Urinary bladder (tissue), 4 donors: Measurements from ENCODE around the gene NOL12. TPM values are rescaled to one million over a fixed set of nuclear protein-coding genes. Genes with fewer than 3 reads are reported as not detected.
"Not testable (repeated sequence)": the region's sequence is repeated elsewhere in the genome, so short reads cannot be mapped to it uniquely, and the experiment has no call there.

Experiments
- DNase-seq: peaks from one replicate; pipeline ENCODE4 v3.0.0-alpha.2; 2015; ENCODE audit errors: extremely low spot score
- H3K27ac ChIP-seq: one replicate; pipeline ENCODE4 v1.5.1; 2013; ENCODE audit warnings: low read depth, mild to moderate bottlenecking, moderate library complexity
- H3K36me3 ChIP-seq: one replicate; pipeline ENCODE4 v1.6.1; 2013; ENCODE audit warnings: mild to moderate bottlenecking, moderate library complexity; ENCODE audit not compliant: insufficient read depth
- H3K4me1 ChIP-seq: one replicate; pipeline ENCODE4 v1.6.1; 2013; ENCODE audit warnings: mild to moderate bottlenecking, moderate library complexity; ENCODE audit not compliant: insufficient read depth
- H3K4me3 ChIP-seq: one replicate; pipeline ENCODE4 v1.5.1; 2013; ENCODE audit warnings: low read depth, low read length
- WGBS: extraction: QIAGEN DNeasy Blood & Tissue Kit; methylation state at CpG from one replicate; pipeline ENCODE4 v1.1.7; 2013; 5-methylcytosine and 5-hydroxymethylcytosine counted together
- polyA plus RNA-seq: library from polyadenylated mRNA; stranded (reverse); fragments of 200-250 nt; gene quantifications from one replicate; pipeline ENCODE4 v1.2.3, GENCODE V29; 2013
- total RNA-seq: library from RNA; depleted of rRNA; stranded (reverse); fragments of >200 nt; gene quantifications from one replicate; pipeline ENCODE4 v1.2.3, GENCODE V29; 2014
- donor health status: healthy with polysubstance abuse.
- donor health status: healthy.

NOL12 gene
- total and polyA plus RNA-seq, 2 donors, result 8.7 to 17.9 TPM

DNA sequence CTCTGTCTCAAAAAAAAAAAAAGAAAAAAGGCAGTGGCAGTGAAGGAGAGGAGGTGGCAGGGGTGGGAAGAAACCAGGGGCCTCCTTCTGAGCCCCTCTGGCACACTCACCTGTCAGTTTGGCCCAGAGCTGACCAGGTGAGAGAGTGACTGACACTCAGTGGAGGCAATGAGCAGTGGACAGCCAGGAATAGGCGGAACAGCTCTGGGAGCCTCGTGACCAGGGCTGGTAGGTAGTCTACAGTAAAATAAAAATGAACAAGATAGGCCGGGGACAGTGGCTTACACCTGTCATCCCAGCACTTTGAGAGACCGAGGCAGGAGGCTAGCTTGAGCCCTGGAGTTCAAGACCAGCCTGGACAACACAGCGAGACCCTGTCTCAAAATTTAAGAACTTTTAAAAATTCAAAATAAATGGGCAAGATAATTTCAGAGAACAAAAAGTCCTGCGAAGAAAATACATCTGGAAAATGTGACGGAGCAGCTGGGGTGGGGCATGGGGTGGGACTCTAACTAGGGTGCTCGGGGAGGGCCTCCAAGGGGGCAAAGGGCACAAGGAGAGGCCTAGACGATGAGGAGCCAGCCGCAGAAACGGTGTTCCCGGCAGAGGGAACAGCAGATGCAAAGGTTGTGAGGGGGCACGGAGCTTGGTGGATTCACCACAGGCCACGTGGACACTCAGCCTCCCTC is 31.4 kb upstream of the NOL12 start:
- 85% methylated on average over 14 of the region's 14 CpGs for WGBS
- no peak for DNase-seq
- no peak overlapping the region for H3K4me3 ChIP-seq
- no peak overlapping the region for H3K27ac ChIP-seq
- peaks cover 2% of the 10 kb centered on the region for H3K36me3 ChIP-seq
- H3K4me1 ChIP-seq, result no peaks in the 10 kb centered on the region

GRCh38 chr22:37655252-37655563 is 30.9 kb upstream of the NOL12 start:
- H3K36me3 ChIP-seq, result peaks cover 2% of the 10 kb centered on the region
- no peak for DNase-seq
- 84% methylated on average over 17 of the region's 17 CpGs for WGBS
- no peak overlapping the region for H3K27ac ChIP-seq
- H3K4me3 ChIP-seq, result no peak overlapping the region
- no peaks in the 10 kb centered on the region for H3K4me1 ChIP-seq

GRCh38 chr22:37656583-37656982 is 29.6 kb upstream of the NOL12 start:
- not testable (repeated sequence) for H3K4me1 ChIP-seq, DNase-seq, H3K4me3 ChIP-seq, H3K36me3 ChIP-seq, H3K27ac ChIP-seq
- 95% methylated on average over 4 of the region's 4 CpGs for WGBS

GRCh38 chr22:37657590-37658132 is 28.5 kb upstream of the NOL12 start:
- Histone ChIP-seq H3K4me3 (peak overlapping the region; percentile 7), H3K4me1 (no peaks in the 10 kb centered on the region), H3K36me3 (no peaks in the 10 kb centered on the region), H3K27ac (no peak overlapping the region)
- DNase-seq, result no peak
- 11% methylated on average over 6 of the region's 6 CpGs for WGBS

- peak; percentile 98 for DNase-seq
- Histone ChIP-seq H3K36me3 (no peaks in the 10 kb centered on the region), H3K27ac (peak within 1 kb of the TSS; percentile 55), H3K4me1 (no peaks in the 10 kb centered on the region), H3K4me3 (peak within 1 kb of the TSS; percentile 78)
- WGBS, result under 1% methylated on average over 101 of the region's 101 CpGs
Observed at GRCh38 chr22:37658133-37659065, 27.7 kb upstream of the NOL12 start, which contains the start of gene PDXP. PDXP (plus strand) TSS chr22:37658723; CDS start chr22:37658783, 60 bp downstream.

DNA sequence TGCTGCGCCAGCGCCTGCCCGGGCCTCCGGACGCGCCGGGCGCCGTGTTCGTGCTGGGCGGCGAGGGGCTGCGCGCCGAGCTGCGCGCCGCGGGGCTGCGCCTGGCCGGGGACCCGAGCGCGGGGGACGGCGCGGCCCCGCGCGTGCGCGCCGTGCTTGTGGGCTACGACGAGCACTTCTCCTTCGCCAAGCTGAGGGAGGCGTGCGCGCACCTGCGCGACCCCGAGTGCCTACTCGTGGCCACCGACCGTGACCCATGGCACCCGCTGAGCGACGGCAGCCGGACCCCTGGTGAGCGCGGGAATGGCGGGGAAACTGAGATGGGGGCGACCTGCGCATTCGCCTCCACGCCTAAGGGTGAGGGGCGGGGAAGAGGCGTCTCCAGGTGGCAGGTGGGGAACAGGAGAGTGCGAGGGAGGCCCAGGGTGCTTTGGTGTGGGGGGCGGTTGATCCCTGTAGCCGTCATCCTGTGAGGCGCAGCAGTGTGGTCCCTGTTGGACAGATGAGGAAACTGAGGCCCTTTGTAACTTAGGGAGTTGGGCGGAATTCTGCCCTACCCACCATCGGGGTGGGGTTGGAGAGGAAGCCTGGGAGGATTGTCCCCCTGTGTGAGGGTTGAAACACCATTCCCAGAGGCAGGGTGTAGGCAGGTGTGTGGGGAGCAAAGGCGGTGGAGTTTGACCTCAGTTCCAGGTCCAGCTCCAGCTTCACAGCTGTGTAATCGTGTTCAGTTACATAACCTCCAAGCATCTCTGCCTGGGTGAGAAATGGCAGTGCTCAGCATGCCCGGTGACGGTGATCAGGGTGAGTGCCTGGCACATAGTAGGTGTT is 26.9 kb upstream of the NOL12 start:
- H3K4me1 ChIP-seq, result no peaks in the 10 kb centered on the region
- DNase-seq, result no peak

GRCh38 chr22:37659897-37660708 is 26.0 kb upstream of the NOL12 start:
- Histone ChIP-seq H3K36me3 (no peaks in the 10 kb centered on the region), H3K4me1 (no peaks in the 10 kb centered on the region), H3K4me3 (no peak overlapping the region), H3K27ac (no peak overlapping the region)
- DNase-seq, result no peak
- WGBS, result 74% methylated on average over 14 of the region's 14 CpGs

More for the DNA sequence above, 26.9 kb upstream of the NOL12 start:
- Histone ChIP-seq H3K4me3 (peak overlapping the region; percentile 78), H3K27ac (no peak overlapping the region), H3K36me3 (no peaks in the 10 kb centered on the region)
- WGBS, result 3% methylated on average over 68 of the region's 68 CpGs

DNA sequence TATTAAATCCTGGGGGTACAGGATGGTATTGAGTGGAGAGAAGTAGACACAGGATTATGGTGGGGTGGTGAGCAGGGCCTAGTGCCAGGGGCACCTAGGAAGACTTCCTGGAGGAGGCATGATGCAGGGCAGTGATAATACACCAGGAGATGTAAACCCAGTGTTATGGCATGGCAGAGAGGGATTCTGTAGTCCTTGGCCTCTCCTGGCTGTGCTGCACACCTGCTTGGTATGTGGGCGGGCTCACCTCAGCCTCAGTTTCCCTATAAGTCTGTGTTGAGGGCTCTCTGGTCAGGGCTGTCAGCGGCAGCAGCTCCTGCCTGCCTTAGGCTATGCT is 25.5 kb upstream of the NOL12 start:
- H3K4me1 ChIP-seq, result no peaks in the 10 kb centered on the region
- H3K4me3 ChIP-seq, result no peak overlapping the region
- H3K36me3 ChIP-seq, result no peaks in the 10 kb centered on the region
- H3K27ac ChIP-seq, result no peak overlapping the region
- 69% methylated on average over 2 of the region's 2 CpGs for WGBS
- DNase-seq, result no peak

GRCh38 chr22:37661160-37661924 is 24.8 kb upstream of the NOL12 start:
- Histone ChIP-seq H3K27ac (peak overlapping the region; percentile 55), H3K36me3 (no peaks in the 10 kb centered on the region), H3K4me1 (no peaks in the 10 kb centered on the region), H3K4me3 (no peak overlapping the region)
- WGBS, result 27% methylated on average over 12 of the region's 12 CpGs
- no peak for DNase-seq

DNA sequence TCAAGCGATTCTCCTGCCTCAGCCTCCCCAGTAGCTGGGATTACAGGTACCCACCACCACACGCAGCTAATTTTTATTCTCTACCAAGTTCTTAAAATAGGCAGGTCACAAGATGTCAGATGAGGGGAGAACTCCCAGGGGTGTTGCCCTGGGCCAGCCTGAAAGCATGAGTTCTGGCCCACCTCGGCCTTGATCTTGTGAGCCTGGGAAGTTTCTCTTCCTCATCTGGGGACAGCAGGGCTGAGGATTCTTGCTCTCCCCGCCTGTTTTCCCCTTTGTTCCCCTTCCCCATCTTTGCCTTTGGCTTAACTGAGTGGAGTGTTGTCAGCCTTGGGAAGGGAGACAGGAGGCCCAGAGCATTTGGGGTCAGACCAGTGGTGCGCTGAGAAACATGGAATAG is 24.1 kb upstream of the NOL12 start:
- DNase-seq, result no peak
- no peak overlapping the region for H3K4me3 ChIP-seq
- WGBS, result 88% methylated on average over 5 of the region's 5 CpGs
- H3K4me1 ChIP-seq, result no peaks in the 10 kb centered on the region
- peak overlapping the region; percentile 26 for H3K27ac ChIP-seq
- no peaks in the 10 kb centered on the region for H3K36me3 ChIP-seq

DNA sequence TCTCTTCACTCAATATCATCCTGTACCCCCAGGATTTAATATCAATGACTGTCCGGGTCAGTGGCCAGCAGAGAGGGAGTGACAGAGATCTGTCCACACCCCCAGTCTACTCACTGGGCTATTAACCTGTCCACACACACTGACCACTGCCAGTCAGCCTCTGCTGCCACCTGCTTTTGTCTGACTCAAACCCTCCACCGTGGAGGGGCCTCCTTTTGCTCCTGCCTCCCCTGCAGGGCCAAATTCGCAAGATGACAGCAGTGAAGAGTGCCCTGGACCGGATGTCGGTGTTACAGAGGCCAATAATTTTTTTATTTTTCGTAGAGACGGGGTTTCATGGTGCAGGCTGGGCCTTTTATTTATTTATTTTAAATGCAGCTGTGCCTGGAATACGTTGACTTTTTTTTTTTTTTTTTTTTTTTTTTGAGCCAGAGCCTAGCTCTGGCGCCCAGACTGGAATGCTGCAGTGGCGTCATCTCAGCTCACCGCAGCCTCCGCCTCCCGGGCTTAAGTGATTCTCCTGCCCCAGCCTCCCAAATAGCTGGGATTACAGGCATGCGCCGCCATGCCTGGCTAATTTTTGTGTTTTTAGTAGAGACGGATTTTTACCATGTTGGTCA is 22.5 kb upstream of the NOL12 start:
- H3K27ac ChIP-seq, result no peak overlapping the region
- H3K36me3 ChIP-seq, result no peaks in the 10 kb centered on the region
- H3K4me3 ChIP-seq, result no peak overlapping the region
- no peak for DNase-seq
- WGBS, result 64% methylated on average over 16 of the region's 16 CpGs
- H3K4me1 ChIP-seq, result no peaks in the 10 kb centered on the region
